Fibroblast of pulmonary artery (primary cell): ENCODE data around the gene DCUN1D3.
"Not testable (repeated sequence)": the region's sequence is repeated elsewhere in the genome, so short reads cannot be mapped to it uniquely, and the experiment has no call there.

Experiments
- DNase-seq: peaks from one replicate; pipeline ENCODE4 v3.0.0-alpha.2; 2010; ENCODE audit warnings: low read depth
- H3K4me3 ChIP-seq: replicated peaks from 2 replicates; pipeline ENCODE4 v1.5.1; 2011; ENCODE audit warnings: low read depth, mild to moderate bottlenecking, control low read depth, low read length, moderate library complexity
- CTCF ChIP-seq: IDR thresholded peaks from 2 replicates; pipeline ENCODE4 v1.5.1; 2011; ENCODE audit warnings: mild to moderate bottlenecking, control low read depth, low read length, inconsistent platforms; ENCODE audit errors: missing control alignments

DCUN1D3 gene

GRCh38 chr16:20900299-20901067, at the start of gene DCUN1D3, which contains the start of gene LYRM1:
Gene DCUN1D3 (minus strand): TSS chr16:20900358. CDS start chr16:20862538, 37,820 bp downstream.
Gene LYRM1 (plus strand): TSS chr16:20900771. CDS start chr16:20915556, 14,785 bp downstream.
- peak within 1 kb of the TSS; percentile 82 for H3K4me3 ChIP-seq
- no peak for TF ChIP-seq CTCF
- DNase-seq, result peak; percentile 100

GRCh38 chr16:20949660-20950059, 49.5 kb upstream of the DCUN1D3 start:
- no peak for DNase-seq
- no peak for TF ChIP-seq CTCF
- H3K4me3 ChIP-seq, result no peak overlapping the region

- no peak overlapping the region for H3K4me3 ChIP-seq
- TF ChIP-seq CTCF, result no peak
- no peak for DNase-seq
Observed at GRCh38 chr16:20948444-20948843, 48.3 kb upstream of the DCUN1D3 start.

- no peak for TF ChIP-seq CTCF
- DNase-seq, result no peak
- no peak overlapping the region for H3K4me3 ChIP-seq
Observed at GRCh38 chr16:20946015-20946629, 46.0 kb upstream of the DCUN1D3 start.

GRCh38 chr16:20945575-20945875, 45.4 kb upstream of the DCUN1D3 start:
- DNase-seq, H3K4me3 ChIP-seq: not testable (repeated sequence)

GRCh38 chr16:20944861-20945574, 44.9 kb upstream of the DCUN1D3 start:
- peak; percentile 1 for TF ChIP-seq CTCF
- peak; percentile 43 for DNase-seq
- H3K4me3 ChIP-seq, result no peak overlapping the region

GRCh38 chr16:20942256-20942655, 42.1 kb upstream of the DCUN1D3 start:
- DNase-seq, result no peak
- no peak overlapping the region for H3K4me3 ChIP-seq
- TF ChIP-seq CTCF, result no peak
